Fibroblast of mammary gland (primary cell): ENCODE measurements around the gene ALG8.

Experiments
- DNase-seq: peaks from one replicate; pipeline ENCODE4 v3.0.0-alpha.2; 2010; ENCODE audit warnings: low read depth
- H3K4me3 ChIP-seq: 2 replicates; pipeline ENCODE4 v1.5.1; 2011; ENCODE audit warnings: low read depth, mild to moderate bottlenecking, low read length, moderate library complexity; ENCODE audit not compliant: control insufficient read depth
- CTCF ChIP-seq: conservative IDR thresholded peaks from 2 replicates; pipeline ENCODE4 v1.5.1; 2011; ENCODE audit warnings: low read depth, low read length, inconsistent platforms; ENCODE audit not compliant: control insufficient read depth, insufficient read depth

The ALG8 gene

GRCh38 chr11:78139422-78140391, at the start of gene ALG8:
Gene ALG8, minus strand, starts transcription at chr11:78139626. Its CDS starts 38 bp downstream, at chr11:78139588.
- TF ChIP-seq CTCF = no peak
- peak within 1 kb of the TSS; percentile 97 for H3K4me3 ChIP-seq
- peak; percentile 93 for DNase-seq

GRCh38 chr11:78188286-78189173, 49.1 kb upstream of the ALG8 start, which contains the start of the genes KCTD21 and USP35:
Gene KCTD21, minus strand, starts transcription at chr11:78188626. Its CDS starts 14,072 bp downstream, at chr11:78174554.
Gene USP35, plus strand, starts transcription at chr11:78188919. Its CDS starts 7,327 bp downstream, at chr11:78196246.
- peak within 1 kb of the TSS; percentile 91 for H3K4me3 ChIP-seq
- no peak for TF ChIP-seq CTCF
- DNase-seq = peak; percentile 95

- TF ChIP-seq CTCF = no peak
- peak; percentile 51 for DNase-seq
- H3K4me3 ChIP-seq = peak overlapping the region; percentile 91
These were observed 48.2 kb upstream of the ALG8 start for GRCh38 chr11:78187366-78188285.

GRCh38 chr11:78181185-78181584, 41.8 kb upstream of the ALG8 start:
- TF ChIP-seq CTCF = no peak
- peak; percentile 49 for DNase-seq
- no peak overlapping the region for H3K4me3 ChIP-seq

- no peak overlapping the region for H3K4me3 ChIP-seq
- TF ChIP-seq CTCF = no peak
- DNase-seq = no peak
These were observed 41.3 kb upstream of the ALG8 start for GRCh38 chr11:78180751-78181150.
